GM18498 (cell line): ENCODE measurements around the gene GRK3.
"Not testable (repeated sequence)": the region's sequence is repeated elsewhere in the genome, so short reads cannot be mapped to it uniquely, and the experiment has no call there.

Experiments
- ATAC-seq: cut with Tn5 transposase; IDR thresholded peaks from one replicate; pipeline ENCODE4 v1.9.1; 2021; ENCODE audit warnings: mild to moderate bottlenecking, moderate library complexity; ENCODE audit not compliant: unreplicated experiment

Gene GRK3

GRCh38 chr22:25564320-25564978 is at the start of gene GRK3:
Gene GRK3 (plus strand): TSS chr22:25564675. CDS start chr22:25565041, 366 bp downstream.
- peak; percentile 54 for ATAC-seq

DNA sequence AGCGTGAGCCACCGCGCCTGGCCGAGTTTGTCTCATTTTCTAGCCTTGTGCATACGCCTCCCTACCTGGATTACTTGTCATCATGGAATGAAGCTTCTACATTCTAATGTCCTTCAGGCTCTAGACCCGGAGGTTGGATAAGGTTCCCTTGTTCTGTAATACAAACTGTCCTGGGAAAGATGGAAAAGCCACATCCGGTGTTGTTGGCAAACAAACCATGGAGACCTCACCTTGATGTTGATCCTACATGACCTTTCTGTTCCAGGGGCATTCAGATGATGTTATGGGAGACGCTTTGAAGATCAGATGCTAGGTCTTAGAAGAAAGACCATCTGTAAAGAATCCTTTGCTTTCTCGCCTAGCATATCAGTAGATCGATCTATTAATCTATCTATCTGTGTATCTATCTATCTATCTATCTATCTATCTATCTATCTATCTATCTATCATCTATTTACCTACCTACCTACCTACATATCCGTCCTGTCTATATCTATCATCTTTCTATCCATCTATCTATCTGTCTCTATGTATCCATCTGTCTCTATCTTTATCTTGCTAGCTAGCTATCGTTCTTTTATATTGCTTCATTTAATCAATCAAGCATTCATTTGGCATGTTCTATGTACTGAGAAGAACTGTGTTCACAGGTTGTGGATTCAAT is 46.3 kb upstream of the GRK3 start:
- ATAC-seq: no peak

- no peak for ATAC-seq
Observed at GRCh38 chr22:25525376-25525775, 39.1 kb upstream of the GRK3 start.

DNA sequence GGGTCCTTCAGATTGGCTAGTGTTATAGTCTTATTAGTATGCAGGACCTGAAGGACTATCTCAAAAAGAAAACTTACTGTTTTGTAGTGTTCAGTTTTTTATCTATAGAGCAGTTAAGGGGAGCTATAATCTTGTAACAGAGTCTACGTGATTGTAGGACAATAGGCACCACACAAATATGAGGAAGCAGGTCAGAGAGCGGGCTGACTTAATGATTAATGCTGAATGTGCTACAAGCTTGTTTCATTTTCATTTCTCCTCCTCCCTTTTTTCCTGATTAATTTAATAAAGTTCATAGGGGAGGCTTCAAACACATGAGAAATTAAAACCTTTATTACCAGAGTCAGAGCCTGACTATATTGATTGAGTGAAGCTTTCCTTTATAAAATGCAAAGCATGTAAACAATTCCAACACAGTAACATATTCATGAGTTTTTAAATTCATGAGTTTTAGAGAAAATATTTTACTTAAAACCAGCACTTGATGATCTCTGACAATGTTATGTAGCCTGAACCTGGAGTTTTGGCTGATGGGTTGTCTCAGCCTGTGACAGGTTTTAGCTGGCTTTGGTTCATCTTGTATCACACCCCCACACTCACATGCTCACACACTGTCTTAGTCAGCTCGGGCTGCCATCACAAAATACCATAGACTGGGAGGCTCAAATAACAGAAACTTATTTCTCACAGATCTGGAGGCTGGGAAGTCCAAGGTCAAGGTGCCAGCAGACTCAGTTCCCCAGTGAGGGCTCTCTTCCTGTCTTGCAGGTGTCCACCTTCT is 38.5 kb upstream of the GRK3 start:
- ATAC-seq: not testable (repeated sequence)

- not testable (repeated sequence) for ATAC-seq
Observed at GRCh38 chr22:25527016-25527415, 37.5 kb upstream of the GRK3 start.

DNA sequence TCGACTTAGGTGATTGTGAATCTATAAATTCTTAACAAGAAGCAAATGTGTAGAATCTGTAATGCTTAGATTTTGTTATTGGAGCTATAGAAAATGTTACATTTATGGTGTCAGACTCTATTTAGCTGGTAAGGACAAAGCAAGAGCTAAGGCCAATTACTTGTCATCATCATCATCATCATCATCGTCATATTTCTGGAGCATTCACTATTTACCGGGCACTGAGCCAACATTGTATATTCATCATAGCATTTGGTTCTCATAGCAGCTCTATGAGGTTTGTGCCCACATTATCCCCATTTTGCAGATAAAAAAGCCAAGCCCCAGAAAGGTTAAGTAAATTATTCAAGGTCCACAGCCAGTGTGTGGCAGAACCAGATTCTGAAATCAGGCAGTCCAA is 36.4 kb upstream of the GRK3 start:
- not testable (repeated sequence) for ATAC-seq

DNA sequence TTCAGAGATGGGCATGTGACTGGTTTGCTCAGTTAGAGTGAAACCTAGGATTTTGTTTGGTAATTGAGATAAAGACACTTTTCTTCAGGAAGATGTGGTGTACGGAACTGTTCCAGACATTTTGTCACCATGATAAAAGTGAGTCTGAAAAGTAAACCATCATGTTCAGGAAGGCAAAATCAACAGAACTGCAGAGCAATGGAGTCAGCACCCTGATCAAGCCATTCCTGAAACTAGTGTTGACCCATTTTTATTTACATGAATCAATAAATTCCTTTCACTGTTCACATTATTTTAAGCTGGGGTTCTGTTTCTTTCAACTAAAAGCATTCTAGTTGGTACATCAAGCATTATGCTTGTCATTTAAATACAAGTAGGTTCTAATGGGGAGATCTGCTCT is 35.4 kb upstream of the GRK3 start:
- ATAC-seq: not testable (repeated sequence)

DNA sequence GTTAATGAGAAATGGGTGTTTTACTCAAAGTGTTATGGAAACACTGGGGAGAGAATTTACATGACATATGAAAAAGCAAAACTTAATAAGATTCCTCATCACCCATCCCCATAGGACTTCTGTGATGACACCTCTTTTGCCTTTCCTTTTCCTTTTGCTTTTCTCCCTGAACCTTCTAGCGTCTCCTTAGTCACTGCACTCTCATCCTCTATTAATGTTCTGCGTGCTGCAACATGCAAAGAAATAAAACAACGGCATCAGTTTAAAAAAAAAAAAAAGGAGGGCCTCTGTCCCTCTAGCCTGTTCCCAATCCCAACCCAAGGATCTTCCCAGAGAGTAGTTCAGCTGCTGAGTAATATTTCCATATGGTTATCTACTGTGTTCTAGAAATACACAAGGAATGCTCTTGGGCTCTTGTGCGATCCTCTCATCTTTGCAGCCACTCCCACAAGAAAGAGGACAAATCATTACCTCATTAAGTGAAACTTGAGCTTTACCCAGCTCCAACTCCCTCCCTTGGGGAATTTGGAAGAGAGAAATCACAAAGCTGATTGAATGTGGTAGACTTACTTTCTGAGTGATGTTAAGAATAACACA is 34.8 kb upstream of the GRK3 start:
- not testable (repeated sequence) for ATAC-seq

- not testable (repeated sequence) for ATAC-seq
Observed at GRCh38 chr22:25531677-25532076, 32.8 kb upstream of the GRK3 start.

- no peak for ATAC-seq
Observed at GRCh38 chr22:25534724-25535123, 29.8 kb upstream of the GRK3 start.

DNA sequence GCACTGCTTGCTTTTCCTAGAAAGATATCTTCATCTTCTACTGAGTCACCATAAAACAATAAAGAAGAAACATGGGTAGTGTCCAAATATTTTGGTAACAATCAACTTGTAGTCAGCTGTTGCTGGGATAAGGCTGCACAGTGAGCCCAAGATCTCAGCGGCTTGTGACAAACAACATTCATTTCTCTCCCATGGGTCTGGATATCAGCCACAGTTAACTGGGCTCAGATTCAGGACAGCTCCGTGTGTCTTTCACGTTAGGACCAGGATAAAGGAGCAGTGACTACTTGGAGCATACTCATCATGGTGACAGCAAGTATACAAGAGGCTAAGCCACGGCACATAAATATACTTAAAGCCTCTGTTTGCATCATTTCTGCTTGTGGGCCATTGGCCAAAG is 27.9 kb upstream of the GRK3 start:
- ATAC-seq: no peak

DNA sequence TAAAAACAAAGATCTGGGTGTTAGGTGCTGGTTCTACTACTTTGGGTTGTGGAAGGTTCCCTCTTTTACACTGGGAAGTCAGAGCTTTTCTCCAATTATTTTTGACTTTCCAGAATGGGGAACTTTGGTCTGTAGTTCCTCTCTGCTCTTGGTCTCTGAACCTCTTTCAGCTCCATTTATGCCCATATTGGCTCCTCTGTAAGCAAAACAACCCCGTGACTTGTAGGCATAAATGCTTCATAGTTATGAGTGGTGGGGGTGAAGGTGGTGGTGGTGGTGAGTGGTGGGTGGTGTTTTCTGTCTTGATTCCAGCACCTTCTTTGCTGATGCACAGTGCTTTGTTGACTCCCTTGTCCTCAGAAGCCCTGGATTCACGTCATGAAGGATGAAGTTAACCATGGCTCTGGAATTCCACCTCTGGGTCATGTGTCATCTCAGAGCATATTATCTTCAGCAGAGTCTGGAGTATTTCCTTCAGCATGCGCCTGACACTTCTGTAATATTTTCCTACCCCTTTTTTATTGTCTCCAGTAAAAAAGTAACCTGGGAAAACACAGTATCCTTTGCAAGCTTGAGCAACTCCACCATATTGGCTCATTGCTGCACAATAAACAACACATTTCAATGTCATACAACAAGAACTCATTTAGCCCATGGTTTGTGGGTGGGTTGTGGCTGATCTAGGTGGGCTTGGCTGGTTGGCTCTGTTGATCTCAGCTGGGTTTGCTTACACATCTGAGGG is 24.1 kb upstream of the GRK3 start:
- no peak for ATAC-seq

DNA sequence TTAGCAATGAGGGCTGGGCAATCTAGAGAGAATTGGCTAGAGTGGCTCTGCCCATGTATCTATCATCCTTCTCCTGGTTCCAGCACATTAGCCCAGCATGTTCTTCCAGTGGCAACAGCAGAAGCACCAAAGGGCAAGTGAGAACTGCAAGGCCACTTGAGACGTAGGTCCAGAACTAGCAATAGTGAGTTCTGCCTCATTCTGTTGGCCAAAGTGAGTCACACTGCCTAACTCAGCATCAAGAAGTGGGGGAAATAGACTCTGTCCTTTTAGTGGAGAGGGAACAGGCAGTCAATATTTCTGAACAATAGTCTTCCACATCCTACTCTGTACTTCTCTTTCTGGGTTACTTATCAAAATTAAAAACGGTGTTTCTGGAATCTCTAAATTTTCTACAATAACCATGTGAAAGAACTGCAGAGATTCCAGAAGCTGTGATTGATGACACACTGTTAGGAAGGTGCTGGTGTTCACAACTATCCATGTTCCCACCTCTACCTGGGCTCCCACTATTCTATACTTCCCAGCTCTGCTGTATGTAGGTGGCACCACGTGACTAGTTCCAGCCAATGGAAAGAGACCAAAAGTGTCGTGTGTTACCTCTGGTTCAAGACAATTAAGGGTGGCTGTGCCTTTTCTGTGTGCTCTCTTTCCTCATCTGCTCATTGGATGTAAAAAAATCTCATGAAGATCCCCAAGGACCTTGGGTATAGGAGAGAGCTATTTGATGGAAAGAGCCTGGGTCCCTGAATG is 23.4 kb upstream of the GRK3 start:
- ATAC-seq: no peak

DNA sequence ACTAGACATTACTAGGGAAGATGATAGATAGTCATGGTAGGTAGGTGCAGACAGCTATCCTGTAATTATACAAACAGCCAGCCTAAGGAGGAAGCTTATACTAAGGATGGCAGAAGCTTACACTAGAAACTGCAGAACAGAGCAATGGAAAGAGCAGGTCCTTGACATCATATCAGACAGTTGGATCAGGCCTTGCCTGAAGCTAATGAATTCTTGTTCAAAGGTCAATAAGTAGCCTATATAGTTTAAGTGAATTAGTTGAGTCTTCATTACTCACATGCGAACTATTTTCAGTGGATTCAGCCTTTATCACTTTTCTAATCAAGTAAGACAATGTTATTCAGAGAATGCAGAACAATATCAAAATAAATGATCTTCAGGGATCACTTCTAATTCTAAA is 22.3 kb upstream of the GRK3 start:
- no peak for ATAC-seq

DNA sequence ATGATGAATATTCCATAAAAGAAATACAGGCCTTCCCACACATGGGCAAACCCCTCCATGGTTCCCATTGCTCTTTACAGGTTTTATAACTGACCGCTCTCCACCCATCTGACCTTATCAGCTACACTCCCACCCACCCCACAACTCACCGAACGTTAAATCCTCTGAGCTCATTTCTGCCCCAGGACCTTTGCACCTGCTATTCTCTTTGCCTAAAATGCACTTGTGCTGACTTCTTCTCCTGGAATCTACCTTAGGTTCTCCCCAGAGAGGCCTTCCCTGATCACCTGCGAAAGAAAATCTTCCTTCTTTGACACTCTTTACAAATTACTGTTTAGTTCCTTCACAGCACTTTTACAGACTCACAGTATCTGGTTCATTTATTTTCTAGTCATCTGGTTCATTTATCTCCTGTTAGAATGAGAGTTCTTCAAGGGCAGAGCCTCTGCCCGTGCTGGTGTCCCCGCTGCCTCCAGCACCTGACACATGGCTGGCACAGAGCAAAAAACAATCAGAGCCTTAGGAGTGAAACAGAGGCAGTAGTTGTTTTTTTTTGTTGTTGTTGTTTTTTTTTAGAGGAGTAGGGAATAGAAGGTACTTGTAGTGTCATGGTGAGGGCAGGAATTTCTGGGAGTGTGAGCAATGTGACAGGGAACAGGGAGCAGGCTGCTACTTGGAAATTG is 21.6 kb upstream of the GRK3 start:
- ATAC-seq: no peak

GRCh38 chr22:25545146-25545545 is 19.3 kb upstream of the GRK3 start:
- no peak for ATAC-seq

DNA sequence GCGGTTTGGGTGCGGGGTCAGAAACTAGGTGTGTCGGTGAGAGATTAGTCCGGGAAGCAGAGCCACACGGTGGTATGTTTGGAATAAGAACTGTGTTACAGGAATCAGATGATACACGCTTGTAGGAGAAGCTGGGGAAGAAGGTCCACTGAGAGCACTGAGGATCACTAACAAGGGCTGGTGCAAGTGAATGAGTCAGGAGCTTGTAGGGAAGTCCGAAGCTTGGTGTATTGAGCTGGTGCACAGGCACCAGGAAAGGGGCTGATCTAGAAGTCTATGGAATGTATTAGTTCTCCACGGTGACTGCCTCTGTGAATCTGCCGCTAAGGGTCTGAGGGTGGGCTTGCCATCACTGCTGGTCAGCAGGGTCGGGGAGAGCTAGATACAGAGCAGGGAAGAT is 18.8 kb upstream of the GRK3 start:
- no peak for ATAC-seq

- no peak for ATAC-seq
Observed at GRCh38 chr22:25546242-25546641, 18.2 kb upstream of the GRK3 start.

GRCh38 chr22:25546751-25547150 is 17.7 kb upstream of the GRK3 start:
- ATAC-seq: no peak
